OCI-LY1 (cell line): Measurements from ENCODE around the gene ABHD4.
"Not testable (repeated sequence)": the region's sequence is repeated elsewhere in the genome, so short reads cannot be mapped to it uniquely, and the experiment has no call there.

Experiments
- H2AFZ ChIP-seq: fragments of 200-600 bp; sonication (generic), shearing (Covaris generic); 2 replicates; pipeline ENCODE4 v1.6.0; 2014; ENCODE audit warnings: antibody characterized with exemption, mild to moderate bottlenecking, low read length
- H3F3A ChIP-seq: fragments of 200-600 bp; sonication (generic), shearing (Covaris generic); 2 replicates; pipeline ENCODE4 v1.6.0; 2014; ENCODE audit warnings: mild to moderate bottlenecking, antibody characterized with exemption, low read length, moderate library complexity; ENCODE audit not compliant: insufficient read depth
- H3K27ac ChIP-seq: fragments of 200-600 bp; sonication (generic); 2 replicates; pipeline ENCODE4 v1.5.1; 2014; ENCODE audit warnings: low read length, mixed run types, mild to moderate bottlenecking, low read depth; ENCODE audit not compliant: poor library complexity, severe bottlenecking
- H3K27me3 ChIP-seq: fragments of 200-600 bp; sonication (generic); 2 replicates; pipeline ENCODE4 v1.6.0; 2014; ENCODE audit warnings: antibody characterized with exemption, mild to moderate bottlenecking, low read length, moderate library complexity; ENCODE audit not compliant: insufficient read depth
- H3K36me3 ChIP-seq: fragments of 200-600 bp; sonication (generic); 2 replicates; pipeline ENCODE4 v1.6.1; 2014; ENCODE audit warnings: mild to moderate bottlenecking, antibody characterized with exemption, low read length, moderate library complexity, mixed read lengths; ENCODE audit not compliant: insufficient read depth
- H3K4me1 ChIP-seq: fragments of 200-600 bp; sonication (generic); 2 replicates; pipeline ENCODE4 v1.5.1; 2014; ENCODE audit warnings: mild to moderate bottlenecking, low read length, moderate library complexity; ENCODE audit not compliant: insufficient read depth, severe bottlenecking
- H3K4me2 ChIP-seq: fragments of 200-600 bp; sonication (generic), shearing (Covaris generic); 2 replicates; pipeline ENCODE4 v1.6.1; 2014; ENCODE audit warnings: low read length
- H3K4me3 ChIP-seq: fragments of 200-600 bp; sonication (generic); 2 replicates; pipeline ENCODE4 v1.5.1; 2014; ENCODE audit warnings: low read length, low read depth, mild to moderate bottlenecking, mixed read lengths; ENCODE audit not compliant: poor library complexity, severe bottlenecking
- H3K79me2 ChIP-seq: fragments of 200-600 bp; shearing (Covaris generic); 2 replicates; pipeline ENCODE4 v1.6.1; 2016; ENCODE audit warnings: mixed run types, low read length, mixed read lengths; ENCODE audit not compliant: insufficient read depth
- H3K9ac ChIP-seq: fragments of 200-600 bp; sonication (generic), shearing (Covaris generic); 2 replicates; pipeline ENCODE4 v1.6.1; 2014; ENCODE audit warnings: mild to moderate bottlenecking, low read length, mixed read lengths
- H3K9me2 ChIP-seq: fragments of 200-600 bp; sonication (generic), shearing (Covaris generic); 2 replicates; pipeline ENCODE4 v1.6.1; 2014; ENCODE audit warnings: low read depth, mild to moderate bottlenecking, low read length, mixed read lengths
- H3K9me3 ChIP-seq: fragments of 200-600 bp; shearing (Covaris generic); 2 replicates; pipeline ENCODE4 v1.6.1; 2014; ENCODE audit warnings: low read length, mixed read lengths
- H4K20me1 ChIP-seq: fragments of 200-600 bp; sonication (generic), shearing (Covaris generic); 2 replicates; pipeline ENCODE4 v1.6.0; 2016; ENCODE audit warnings: mild to moderate bottlenecking, low read length; ENCODE audit not compliant: insufficient read depth
- CTCF ChIP-seq: fragments of 200-600 bp; sonication (generic), shearing (Covaris generic); IDR thresholded peaks from 2 replicates; pipeline ENCODE4 v1.5.1; 2017; ENCODE audit warnings: mild to moderate bottlenecking, antibody characterized with exemption, low read length, moderate library complexity, mixed read lengths
- EZH2 ChIP-seq: fragments of 200-600 bp; sonication (generic), shearing (Covaris generic); IDR thresholded peaks from 2 replicates; pipeline ENCODE4 v1.8.0; 2017; ENCODE audit warnings: borderline replicate concordance, mixed run types, mild to moderate bottlenecking, antibody characterized with exemption, low read length, moderate library complexity, mixed read lengths

ABHD4 gene

GRCh38 chr14:22564463-22564862 is 33.6 kb upstream of the ABHD4 start:
- TF ChIP-seq EZH2: no peak
- no peak for TF ChIP-seq CTCF
- Histone ChIP-seq H3K27ac (peak overlapping the region; percentile 85), H3K9me2 (no peaks in the 10 kb centered on the region), H3K4me3 (no peak overlapping the region), H4K20me1 (no peaks in the 10 kb centered on the region), H3K36me3 (peaks cover 39% of the 10 kb centered on the region; the same call in 1 of the 2 replicates), H2AFZ (no peak overlapping the region), H3K27me3 (no peaks in the 10 kb centered on the region), H3K4me1 (peaks cover 93% of the 10 kb centered on the region), H3F3A (no peaks in the 10 kb centered on the region), H3K9ac (peak overlapping the region; percentile 58), H3K4me2 (peak overlapping the region; percentile 47), H3K79me2 (no peaks in the 10 kb centered on the region), H3K9me3 (no peaks in the 10 kb centered on the region)

- Histone ChIP-seq H3K9me2 (no peaks in the 10 kb centered on the region), H3K4me1 (peaks cover 97% of the 10 kb centered on the region), H4K20me1 (no peaks in the 10 kb centered on the region), H3K27me3 (no peaks in the 10 kb centered on the region), H3K27ac (peak overlapping the region; percentile 85), H3K79me2 (no peaks in the 10 kb centered on the region), H3K9ac (peak overlapping the region; percentile 58), H2AFZ (no peak overlapping the region), H3K4me2 (peak overlapping the region; percentile 47), H3K36me3 (peaks cover 41% of the 10 kb centered on the region; the same call in 1 of the 2 replicates), H3K9me3 (no peaks in the 10 kb centered on the region), H3F3A (no peaks in the 10 kb centered on the region), H3K4me3 (no peak overlapping the region)
- TF ChIP-seq EZH2 (no peak), CTCF (no peak)
Observed at GRCh38 chr14:22565391-22565945, 32.6 kb upstream of the ABHD4 start.

GRCh38 chr14:22566266-22566665 is 31.8 kb upstream of the ABHD4 start:
- not testable (repeated sequence) for H4K20me1 ChIP-seq, H3K79me2 ChIP-seq, H3F3A ChIP-seq, H3K9me2 ChIP-seq, H3K4me3 ChIP-seq, H3K9me3 ChIP-seq, H3K27me3 ChIP-seq, H2AFZ ChIP-seq
- Histone ChIP-seq H3K4me2 (peak overlapping the region; percentile 47), H3K4me1 (peaks cover 92% of the 10 kb centered on the region), H3K27ac (peak overlapping the region; percentile 85), H3K36me3 (peaks cover 45% of the 10 kb centered on the region; the same call in 1 of the 2 replicates), H3K9ac (peak overlapping the region; percentile 58)

GRCh38 chr14:22566845-22567244 is 31.3 kb upstream of the ABHD4 start:
- Histone ChIP-seq H3K4me2 (peak overlapping the region; percentile 27; the same call in 1 of the 2 replicates), H3K36me3 (peaks cover 47% of the 10 kb centered on the region; the same call in 1 of the 2 replicates), H3F3A (no peaks in the 10 kb centered on the region), H3K9me2 (no peaks in the 10 kb centered on the region), H3K4me1 (peaks cover 87% of the 10 kb centered on the region), H3K9me3 (no peaks in the 10 kb centered on the region), H3K79me2 (no peaks in the 10 kb centered on the region), H3K27me3 (no peaks in the 10 kb centered on the region), H4K20me1 (no peaks in the 10 kb centered on the region), H3K4me3 (no peak overlapping the region), H2AFZ (no peak overlapping the region), H3K9ac (peak overlapping the region; percentile 58), H3K27ac (peak overlapping the region; percentile 85)
- TF ChIP-seq EZH2 (no peak), CTCF (no peak)
